ENCODE measurements around the gene PPP1R13B.
"Not testable (repeated sequence)": the region's sequence is repeated elsewhere in the genome, so short reads cannot be mapped to it uniquely, and the experiment has no call there.

PPP1R13B gene, protein sequence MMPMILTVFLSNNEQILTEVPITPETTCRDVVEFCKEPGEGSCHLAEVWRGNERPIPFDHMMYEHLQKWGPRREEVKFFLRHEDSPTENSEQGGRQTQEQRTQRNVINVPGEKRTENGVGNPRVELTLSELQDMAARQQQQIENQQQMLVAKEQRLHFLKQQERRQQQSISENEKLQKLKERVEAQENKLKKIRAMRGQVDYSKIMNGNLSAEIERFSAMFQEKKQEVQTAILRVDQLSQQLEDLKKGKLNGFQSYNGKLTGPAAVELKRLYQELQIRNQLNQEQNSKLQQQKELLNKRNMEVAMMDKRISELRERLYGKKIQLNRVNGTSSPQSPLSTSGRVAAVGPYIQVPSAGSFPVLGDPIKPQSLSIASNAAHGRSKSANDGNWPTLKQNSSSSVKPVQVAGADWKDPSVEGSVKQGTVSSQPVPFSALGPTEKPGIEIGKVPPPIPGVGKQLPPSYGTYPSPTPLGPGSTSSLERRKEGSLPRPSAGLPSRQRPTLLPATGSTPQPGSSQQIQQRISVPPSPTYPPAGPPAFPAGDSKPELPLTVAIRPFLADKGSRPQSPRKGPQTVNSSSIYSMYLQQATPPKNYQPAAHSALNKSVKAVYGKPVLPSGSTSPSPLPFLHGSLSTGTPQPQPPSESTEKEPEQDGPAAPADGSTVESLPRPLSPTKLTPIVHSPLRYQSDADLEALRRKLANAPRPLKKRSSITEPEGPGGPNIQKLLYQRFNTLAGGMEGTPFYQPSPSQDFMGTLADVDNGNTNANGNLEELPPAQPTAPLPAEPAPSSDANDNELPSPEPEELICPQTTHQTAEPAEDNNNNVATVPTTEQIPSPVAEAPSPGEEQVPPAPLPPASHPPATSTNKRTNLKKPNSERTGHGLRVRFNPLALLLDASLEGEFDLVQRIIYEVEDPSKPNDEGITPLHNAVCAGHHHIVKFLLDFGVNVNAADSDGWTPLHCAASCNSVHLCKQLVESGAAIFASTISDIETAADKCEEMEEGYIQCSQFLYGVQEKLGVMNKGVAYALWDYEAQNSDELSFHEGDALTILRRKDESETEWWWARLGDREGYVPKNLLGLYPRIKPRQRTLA

DNA sequence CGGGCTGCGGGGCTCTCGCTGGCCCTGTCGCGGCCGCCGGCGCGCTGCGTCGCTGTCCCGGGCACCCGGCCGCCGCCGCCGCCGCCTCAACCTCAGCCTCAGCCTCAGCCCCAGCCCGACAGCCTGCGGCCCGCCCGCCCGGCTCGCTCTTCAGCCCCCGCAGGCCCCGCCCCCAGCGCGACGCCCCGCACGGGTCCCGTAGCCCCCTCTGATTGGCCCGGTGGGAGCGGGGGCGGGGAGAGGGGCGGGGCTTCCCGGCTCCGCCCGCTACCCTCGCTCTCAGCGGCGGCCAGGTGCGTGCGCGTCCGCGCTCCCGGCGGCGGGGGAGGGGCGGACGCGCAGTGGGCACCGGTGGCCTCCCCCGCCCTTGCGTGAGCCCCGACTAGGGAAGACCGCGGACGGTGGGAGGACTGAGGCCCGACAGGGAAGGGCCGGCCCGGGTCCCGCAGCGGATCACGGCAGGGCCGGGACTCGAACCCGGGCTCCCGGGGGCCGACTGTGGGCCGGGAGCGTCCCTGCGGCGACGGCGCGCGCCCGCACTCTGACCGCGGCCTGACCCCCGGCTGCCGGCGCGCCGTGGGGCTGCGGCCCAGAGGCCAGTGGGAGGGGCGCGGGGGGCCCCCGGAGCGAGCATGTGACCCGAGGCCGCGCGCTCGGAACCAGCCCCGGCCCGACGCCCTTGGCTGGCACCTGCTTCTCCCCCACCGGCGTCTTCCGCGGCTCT lies at the start of gene PPP1R13B:
Gene PPP1R13B, minus strand, starts transcription at position 125 of the 724 bp plus-strand sequence. CDS start 268 bp downstream, outside the sequence.
- DNase-seq: peak; percentile 95

DNA sequence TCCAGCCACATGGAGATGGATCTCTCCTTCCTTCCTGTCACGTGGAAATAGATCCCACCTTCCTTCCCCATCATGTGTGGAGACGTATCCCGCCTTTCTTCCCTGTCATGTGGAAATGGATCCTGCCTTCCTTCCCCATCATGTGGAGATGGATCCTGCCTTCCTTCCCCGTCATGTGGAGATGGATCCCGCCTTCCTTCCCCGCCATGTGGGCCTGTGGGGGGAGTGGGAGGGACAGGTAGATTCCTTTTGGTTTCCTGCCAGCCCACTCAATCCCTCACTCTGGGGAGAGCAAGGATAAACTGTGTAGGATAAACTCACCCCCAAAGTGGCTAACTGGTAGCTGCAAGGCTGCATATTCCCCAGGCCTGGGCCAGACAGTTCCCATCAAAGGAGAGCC lies 49.2 kb upstream of the PPP1R13B start:
- no peak for DNase-seq

DNA sequence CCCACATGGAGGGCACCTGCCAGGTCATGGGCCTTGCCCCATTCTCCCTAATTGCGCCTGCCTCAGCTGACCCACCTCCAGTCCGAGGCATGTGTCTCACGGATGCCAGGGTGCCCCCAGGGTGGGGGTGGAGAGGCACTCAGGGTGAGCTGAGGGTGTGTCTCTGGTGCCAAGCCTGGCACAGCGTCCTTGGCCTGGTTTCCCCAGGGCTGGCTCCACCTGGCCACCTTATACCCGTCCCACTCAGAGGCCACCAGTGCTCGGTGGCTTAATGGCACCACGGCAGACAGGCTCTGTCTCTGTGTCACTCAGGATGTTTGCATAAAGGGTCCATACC lies 47.3 kb upstream of the PPP1R13B start:
- no peak for DNase-seq

DNA sequence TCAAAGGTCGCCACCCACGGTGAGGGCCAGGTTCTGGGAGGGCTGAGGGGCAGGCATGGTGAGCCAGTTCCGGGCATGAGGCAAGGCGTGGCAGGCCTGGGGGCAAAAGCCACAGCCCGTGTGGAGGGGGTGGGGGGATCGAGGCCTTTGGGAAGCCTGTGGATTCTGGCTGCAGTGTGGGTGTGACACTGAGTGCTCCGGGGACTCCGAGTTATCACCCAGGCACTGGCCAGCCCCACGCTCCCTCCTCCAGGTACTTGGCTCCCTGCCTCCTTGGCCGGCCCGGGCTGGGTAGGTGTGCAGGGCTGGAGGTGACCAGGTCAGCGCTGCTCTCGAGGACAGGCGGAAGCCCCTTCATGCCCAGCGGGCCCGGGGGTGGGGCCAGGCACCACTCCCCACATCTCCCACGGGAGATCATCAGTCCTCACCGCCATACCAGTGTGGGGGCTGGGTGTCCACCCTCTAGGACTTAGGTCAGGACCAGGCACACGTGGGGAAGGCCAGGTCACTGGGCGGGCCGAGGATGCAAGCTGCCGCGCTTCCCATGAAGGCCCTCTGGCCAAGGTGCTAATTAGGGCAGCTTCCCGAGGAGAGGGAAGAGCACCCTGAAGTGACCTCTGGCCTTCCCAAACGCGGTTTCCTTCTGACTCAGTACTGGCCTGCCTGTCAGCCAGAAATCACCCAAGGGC lies 46.8 kb upstream of the PPP1R13B start:
- DNase-seq: no peak

DNA sequence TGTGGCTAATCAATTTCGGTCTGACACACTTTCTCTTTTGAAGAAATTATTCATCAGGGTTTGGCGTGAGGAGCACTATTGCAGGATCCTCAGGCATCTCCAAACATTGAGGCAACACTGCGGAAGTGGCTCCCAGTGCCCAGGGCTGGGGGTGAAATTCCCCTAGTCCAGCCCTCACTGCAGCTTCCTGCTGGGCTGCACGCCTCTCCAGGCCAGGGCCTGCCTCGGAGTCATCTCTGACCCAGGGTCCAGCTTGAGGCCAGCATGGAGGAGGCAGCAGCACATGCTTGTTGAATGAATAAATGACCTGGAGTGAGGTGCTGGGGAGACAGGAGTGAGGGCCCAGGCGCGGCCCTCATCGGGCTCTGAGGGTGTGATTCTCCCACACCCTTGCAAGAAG lies 44.9 kb upstream of the PPP1R13B start:
- DNase-seq: no peak

DNA sequence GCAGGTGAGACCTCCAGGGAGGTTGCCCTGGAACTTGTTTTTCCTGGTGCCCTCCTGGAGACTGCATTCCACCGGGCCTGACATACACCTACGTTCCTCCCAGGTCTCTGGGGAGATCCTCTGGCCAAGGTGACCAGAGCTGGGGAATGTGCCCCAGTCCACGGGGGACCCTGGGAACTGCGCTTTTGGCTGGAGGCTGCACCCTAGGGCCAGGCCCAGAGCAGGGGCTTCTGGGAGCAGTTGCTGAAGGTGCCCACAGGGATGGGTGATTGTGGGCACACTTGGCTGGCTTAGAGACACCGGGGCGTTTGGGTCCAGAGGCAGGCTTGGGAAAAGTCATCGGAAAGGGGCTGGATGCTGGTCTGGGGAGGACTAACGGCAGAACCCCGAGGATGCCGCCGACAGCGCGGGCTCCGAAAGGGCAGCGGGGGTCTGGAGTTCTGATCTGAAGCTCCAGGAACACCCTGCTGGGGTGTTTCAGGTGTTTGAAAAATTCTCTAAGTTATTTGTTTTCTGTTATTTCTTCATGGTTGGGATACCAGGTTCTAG lies 44.4 kb upstream of the PPP1R13B start:
- DNase-seq: no peak

DNA sequence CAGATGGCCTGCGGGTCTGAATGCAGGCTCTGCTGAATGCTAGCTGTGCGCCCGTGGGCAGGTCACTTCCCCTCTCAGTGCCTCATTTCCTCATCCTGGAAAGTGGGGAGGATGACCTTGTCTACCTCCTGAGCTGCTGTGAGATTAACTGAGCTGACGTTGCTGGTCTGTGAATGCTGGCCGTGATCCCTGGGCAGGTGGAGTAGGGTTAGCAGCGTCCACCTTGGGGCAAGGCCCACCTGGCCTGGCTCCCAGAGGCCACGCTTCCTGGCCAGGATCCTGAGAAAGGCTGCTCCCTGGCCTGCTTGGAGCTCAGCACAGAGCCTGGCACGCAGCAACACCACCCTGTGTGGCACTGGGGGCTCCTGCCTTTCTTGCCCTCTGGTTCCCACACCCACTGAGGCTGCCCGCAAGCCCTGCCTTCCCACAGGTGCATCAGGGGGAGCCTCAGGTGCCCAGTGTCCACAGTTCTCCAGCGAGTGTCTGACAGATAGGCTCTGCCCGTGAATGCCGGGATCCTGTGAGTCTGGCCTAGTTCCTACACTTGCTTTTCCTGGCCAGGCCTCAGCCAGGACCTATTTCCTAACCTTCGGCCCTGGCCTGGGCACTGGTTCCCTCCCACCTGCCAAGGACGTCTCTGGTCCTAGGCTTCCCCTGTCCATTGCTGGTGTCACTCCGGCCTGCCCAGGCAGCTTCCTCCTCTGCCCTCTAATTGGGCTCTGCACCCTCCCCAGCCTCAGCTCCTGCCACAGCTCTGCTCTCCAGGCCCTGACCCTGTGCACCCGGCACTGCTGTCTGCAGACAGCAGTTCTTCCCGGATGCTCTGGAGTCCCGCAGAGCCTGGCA lies 43.7 kb upstream of the PPP1R13B start:
- no peak for DNase-seq

DNA sequence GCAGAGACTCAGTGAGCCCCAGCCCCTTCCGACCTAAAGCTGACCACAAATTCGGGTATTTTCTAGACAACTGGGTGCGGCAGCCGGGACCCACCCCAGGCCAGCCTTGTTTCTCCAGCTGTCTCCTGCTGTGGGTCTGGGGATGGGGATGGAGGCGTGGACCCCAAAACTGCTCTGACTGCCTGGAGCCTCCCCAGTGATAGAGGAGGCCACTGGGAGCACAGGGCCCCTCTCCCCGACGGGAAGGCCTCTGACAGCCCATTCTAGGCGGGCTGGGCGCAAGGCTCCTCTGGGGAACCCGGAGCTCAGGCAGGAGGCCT lies 42.6 kb upstream of the PPP1R13B start:
- DNase-seq: no peak

DNA sequence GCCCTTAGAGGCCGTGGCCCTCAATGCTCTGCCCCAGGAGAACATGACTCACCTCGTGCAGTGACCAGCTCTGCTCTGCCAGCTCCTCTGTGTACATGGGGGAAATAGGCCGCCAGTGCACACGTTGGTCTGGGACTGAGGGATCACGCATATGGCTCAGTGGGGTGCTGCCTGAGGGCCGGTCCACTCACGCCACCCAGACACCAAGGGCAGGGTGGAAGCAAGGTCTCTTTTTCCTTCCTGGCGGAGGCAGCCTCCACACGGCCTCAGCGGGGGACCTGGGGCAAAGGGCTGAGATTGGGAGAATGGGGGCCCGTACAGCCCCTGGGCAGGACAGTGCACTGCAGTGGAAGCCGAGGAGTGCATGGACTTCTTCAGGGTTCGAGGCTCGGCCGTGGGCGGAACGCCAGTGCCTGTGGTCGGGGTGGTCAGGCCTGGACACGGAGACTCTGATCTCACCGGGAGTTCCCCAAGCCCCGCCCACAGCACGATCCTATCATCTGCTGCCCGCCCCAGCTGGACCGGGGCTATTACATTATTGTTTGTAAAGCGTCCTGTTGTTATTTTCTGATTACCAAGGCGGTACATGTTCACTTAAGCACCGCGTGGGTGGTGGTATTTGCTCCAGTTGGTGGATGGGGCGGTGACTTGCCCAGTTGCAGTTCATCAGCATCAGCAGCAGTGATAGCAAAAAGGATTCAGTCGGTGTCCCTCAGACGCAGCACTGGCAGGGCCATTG lies 42.1 kb upstream of the PPP1R13B start:
- no peak for DNase-seq

DNA sequence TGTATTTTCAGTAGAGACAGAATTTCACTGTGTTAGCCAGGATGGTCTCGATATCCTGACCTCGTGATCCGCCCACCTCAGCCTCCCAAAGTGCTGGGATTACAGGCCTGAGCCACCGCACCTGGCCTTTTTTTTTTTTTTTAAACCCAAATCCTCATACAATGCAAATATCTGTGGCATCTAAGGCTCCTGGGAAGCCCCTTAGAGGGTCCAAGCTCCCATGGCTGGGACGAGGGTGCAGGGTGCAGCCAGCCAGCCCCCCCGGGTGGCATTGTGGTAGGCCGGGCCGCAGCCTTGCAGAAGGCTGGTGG lies 41.6 kb upstream of the PPP1R13B start:
- not testable (repeated sequence) for DNase-seq

DNA sequence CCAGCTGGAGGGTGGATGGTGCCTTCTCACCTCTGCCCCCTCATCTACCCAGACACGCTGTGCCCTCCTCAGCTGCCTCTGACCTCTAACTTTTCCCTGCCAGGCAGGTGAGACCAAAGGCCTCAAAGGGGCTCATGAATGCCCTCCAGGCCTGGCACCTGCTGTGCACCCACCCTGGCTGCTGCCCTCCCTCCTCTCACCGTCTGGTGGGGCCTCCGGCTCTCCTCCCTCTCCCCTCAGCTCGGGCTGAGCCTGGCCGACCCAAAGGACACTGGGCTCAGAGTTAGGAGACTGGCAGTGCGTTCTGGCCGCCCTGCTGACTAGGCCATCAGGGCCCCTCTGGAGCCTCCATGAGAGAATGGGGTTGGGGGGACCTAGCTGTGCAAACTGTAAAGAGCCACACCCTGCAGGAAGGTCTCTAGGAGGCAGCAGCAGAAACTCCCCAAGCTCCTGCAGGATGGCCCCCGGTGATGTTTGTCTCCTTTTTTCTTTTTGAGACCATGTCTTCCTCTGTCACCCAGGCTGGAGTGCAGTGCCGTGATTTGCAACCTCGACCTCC lies 40.3 kb upstream of the PPP1R13B start:
- no peak for DNase-seq

DNA sequence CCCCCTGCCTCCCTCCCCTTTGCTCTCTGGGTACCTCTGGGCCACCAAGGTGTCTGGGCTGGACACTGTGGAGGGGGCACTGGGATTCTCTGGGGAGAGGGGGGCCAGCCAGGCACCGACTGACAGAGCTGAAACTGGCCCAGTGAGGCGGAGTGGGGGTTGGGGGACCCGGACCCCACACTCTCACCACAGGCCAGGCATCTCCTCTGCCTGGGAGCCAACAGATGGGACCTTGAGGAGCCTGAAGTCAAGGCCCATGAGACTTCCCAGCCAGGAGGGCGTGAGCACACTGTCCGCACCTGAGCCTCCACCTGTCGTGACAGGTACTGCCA lies 39.8 kb upstream of the PPP1R13B start:
- no peak for DNase-seq

DNA sequence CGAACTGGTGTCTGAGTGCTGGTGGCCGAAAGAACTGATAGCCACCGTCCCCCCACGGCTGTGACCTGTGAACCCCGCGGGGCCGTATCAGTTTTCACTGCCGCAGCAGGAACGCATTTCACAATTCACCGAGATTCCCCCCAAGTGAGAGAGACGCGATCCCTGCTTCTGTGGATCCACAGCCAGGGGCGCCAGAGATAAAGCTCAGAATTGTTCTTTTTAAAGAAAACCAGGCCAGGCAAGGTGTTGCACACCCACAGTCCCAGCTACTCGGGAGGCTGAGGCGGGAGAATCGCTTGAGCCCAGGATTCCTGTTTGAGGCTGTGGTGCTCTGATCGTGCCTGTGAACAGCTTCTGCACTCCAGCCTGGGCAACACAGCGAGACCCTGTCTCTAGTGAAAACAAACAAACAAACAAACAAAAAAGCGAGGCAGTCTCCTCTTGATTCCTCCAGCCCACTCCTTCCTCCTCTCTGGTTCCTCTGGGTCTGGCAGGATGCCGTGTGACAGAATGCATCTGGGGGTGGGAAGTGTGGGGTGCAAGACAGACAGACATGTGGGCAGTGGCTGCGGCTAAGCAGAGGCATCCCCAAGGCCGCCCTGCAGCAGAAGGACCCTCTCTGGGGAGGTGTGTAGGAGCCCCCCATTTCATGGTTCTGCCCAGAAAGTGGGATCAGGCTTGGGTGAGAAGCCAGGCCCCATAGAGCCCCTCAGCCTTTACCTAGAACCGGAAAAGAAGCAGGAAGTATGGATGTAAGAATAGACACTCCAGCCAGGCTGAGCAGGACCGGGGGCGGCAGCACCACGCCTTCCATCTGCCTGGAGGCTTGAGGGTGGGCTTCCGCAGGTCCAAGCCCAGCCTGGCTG lies 39.2 kb upstream of the PPP1R13B start:
- no peak for DNase-seq

DNA sequence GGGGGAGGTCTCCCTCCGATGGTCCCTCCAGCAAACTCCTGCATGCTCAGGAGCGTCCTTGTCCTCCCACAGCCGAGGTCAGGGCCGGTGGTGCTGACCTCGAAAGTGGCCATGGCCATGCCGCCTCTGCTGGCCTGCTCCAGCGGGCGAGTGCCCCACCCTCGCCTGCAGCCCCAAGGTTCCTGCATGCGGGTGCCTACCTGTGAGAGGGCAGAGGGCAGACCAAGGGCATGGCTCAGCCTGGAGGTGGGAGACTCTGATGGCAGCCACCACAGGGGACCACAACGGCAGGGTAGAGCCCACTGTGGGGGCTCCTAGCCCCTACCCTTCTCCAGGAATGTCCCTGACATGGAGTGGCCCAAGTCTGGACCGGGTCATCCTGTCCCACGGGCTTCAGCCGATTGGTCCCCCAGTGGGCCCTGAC lies 38.1 kb upstream of the PPP1R13B start:
- DNase-seq: no peak

DNA sequence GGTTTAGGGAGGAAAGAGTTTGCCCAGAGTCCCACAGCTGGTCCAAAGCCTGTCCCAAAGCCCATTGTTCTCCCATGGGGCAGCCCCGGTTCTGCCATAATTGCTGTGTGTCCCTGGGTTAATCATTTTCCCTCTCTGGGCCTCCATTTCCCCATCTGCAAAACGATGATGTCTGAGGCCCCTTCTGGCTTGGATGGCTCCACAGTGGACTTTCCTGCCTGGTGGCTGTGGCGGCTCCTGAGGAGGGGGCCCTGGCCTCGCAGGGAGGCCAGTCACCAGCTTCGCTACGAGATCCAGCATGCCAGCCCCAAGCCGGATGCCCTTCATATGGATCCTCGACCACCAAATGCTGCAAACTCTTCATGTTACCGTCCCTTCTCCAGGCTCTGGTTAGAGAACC lies 37.5 kb upstream of the PPP1R13B start:
- no peak for DNase-seq

DNA sequence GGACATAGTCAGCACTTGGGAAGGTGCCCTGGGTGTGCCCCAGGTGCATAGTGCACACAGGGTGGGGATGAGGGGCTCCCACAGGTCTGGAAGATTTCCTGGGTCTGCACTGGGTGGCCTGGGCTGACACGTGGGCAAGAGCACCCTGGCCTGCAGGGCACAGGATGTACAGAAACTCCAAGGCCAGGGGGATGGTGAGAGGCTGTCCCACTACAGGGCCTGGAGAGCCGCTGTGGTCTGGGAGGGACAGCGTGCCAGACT lies 35.8 kb upstream of the PPP1R13B start:
- no peak for DNase-seq

DNA sequence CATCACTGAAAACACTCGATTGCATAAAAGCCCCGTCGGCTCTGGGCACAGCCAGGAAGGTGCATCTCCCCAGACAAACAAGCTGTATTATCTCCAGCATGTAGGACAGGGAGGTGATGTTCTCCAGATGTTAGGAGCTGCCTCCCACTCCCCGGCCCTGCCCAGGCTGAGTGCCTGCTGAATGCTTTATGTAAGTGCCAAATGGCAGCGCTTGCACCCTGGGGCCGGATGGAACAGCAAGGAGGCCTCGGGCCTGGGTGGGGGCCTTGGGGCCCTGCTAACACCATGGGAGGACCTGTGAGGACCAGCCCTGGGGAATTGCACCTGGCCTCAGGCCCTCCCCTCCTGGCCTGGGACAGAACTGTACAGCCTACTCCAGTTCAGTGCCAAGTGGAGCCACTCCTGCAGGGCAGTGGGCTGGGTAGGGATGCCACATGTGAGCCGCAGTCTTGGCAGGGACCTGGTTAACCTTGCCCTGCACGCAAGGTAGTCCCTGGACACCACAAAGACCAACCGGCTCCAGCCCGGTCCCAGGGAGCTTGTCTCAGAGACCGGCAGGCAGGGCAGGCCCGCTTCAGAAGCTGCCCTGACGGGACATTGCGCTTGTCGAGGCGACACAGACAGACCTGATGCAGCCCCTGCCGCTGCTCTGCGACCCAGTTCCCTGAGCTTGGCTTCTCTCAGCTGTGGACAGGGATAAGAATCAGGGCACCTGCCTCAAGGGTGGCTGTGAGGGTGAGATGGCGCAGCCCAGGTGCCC lies 35.3 kb upstream of the PPP1R13B start:
- DNase-seq: no peak

DNA sequence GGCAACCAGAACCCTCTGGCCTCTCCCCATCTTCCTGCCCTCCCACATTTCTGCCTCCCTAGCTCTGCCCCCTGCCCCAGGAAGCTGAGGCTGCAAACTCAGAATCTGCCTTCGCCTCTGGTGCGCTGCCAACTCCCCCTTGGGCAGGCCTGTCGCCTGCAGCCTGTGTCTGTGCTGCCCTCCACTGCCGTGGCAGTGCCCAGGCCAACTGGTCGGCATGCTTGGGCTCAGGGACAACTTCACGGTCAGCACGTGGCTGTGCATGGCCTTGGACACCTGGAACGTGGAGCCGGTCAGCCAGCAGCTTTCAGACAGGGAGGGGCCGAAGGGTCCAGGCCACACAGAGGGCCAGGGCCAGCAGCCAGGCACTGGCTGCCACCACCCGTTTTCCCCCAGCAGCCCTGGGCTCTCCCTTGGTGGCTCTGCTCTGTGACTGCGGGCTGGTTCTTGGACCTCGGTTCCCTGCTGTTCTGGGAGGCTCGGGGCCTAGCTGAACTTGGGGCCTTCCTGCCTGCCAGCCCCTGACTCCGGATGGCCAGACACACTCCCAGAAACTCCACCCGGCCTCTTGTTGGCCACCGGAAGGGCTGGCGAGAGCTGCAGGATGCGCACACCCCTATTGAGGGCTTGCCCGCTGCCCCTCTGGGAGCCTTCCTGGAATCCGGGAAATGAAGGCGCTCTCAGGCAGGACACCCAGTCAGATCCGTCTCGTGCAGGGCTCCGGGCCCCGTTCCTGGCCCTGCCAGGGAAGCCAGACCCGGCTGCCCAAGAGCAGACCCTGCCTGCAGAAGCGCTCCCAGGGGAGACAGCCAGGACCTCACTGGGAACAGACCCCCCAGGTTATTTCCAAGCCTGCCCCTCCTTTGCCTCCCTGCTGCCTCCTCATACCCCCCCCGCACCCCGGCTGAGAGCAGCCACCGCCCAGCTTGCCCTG lies 34.2 kb upstream of the PPP1R13B start:
- no peak for DNase-seq

Data from NCI-H345 (cell line).